Activated T-helper 1 cell treated with anti-CD3 and anti-CD28 coated beads, Interleukin-2, amount 50 U/mL, for 16 hours (primary cell): ENCODE measurements around the gene STK35.

Experiments
- DNase-seq, 2 donors: peaks; one replicate each; pipeline ENCODE4 v3.0.0-alpha.2; 2020; ENCODE audit warnings: low read depth in 1 of 2, low spot score in 1 of 2

Gene STK35

GRCh38 chr20:2104236-2104635 lies 2.6 kb downstream of the STK35 start:
- DNase-seq, result no peak

GRCh38 chr20:2108498-2108897 lies 6.9 kb downstream of the STK35 start:
- DNase-seq, result no peak

- no peak for DNase-seq
Measured at GRCh38 chr20:2108987-2109386, 7.4 kb downstream of the STK35 start.

- DNase-seq, result no peak
Measured at GRCh38 chr20:2109425-2110210, 8.0 kb downstream of the STK35 start.

- DNase-seq, result no peak
Measured at GRCh38 chr20:2112910-2113309, 11.3 kb downstream of the STK35 start.

- DNase-seq, result no peak
Measured at GRCh38 chr20:2114127-2114959, 12.7 kb downstream of the STK35 start.

- no peak for DNase-seq
Measured at GRCh38 chr20:2114990-2115681, 13.5 kb downstream of the STK35 start.

GRCh38 chr20:2116170-2116940 lies 14.7 kb downstream of the STK35 start:
- no peak for DNase-seq

- no peak for DNase-seq
Measured at GRCh38 chr20:2118783-2119182, 17.2 kb downstream of the STK35 start.

- no peak for DNase-seq
Measured at GRCh38 chr20:2122936-2123335, 21.3 kb downstream of the STK35 start.

GRCh38 chr20:2123720-2124119 lies 22.1 kb downstream of the STK35 start:
- DNase-seq, result no peak

GRCh38 chr20:2124564-2125213 lies 23.1 kb downstream of the STK35 start:
- no peak for DNase-seq

GRCh38 chr20:2125474-2126112 lies 24.0 kb downstream of the STK35 start:
- DNase-seq, result no peak

- DNase-seq, result no peak
Measured at GRCh38 chr20:2127238-2127637, 25.6 kb downstream of the STK35 start.

GRCh38 chr20:2128542-2128941 lies 26.9 kb downstream of the STK35 start:
- no peak for DNase-seq

GRCh38 chr20:2130062-2130591 lies 28.5 kb downstream of the STK35 start:
- no peak for DNase-seq

- no peak for DNase-seq
Measured at GRCh38 chr20:2130683-2131082, 29.1 kb downstream of the STK35 start.

- no peak for DNase-seq
Measured at GRCh38 chr20:2131366-2131765, 29.7 kb downstream of the STK35 start.

GRCh38 chr20:2132461-2132901 lies 30.9 kb downstream of the STK35 start:
- DNase-seq, result no peak
